Mesothelial cell of epicardium (in vitro differentiated cells): ENCODE results near the gene ARSH. TPM values are rescaled to one million over a fixed set of nuclear protein-coding genes. Genes with fewer than 3 reads are reported as not detected.
"Not testable (repeated sequence)": the region's sequence is repeated elsewhere in the genome, so short reads cannot be mapped to it uniquely, and the experiment has no call there.

ENCODE experiments used
- DNase-seq, 2 experiments: peaks; one replicate each; pipeline ENCODE4 v3.0.0; 2021; ENCODE audit warnings: low spot score in 2 of 2; ENCODE audit not compliant: unreplicated experiment in 2 of 2
- H3K27ac Mint-ChIP-seq: 2 replicates; pipeline ENCODE4 v1.8.0; 2021; ENCODE audit warnings: mixed read lengths
- H3K27me3 Mint-ChIP-seq: 2 replicates; pipeline ENCODE4 v1.8.0; 2021; ENCODE audit warnings: low read depth, mixed read lengths
- H3K36me3 Mint-ChIP-seq: 2 replicates; pipeline ENCODE4 v1.8.0; 2021; ENCODE audit warnings: mixed read lengths
- H3K4me1 Mint-ChIP-seq: 2 replicates; pipeline ENCODE4 v1.8.0; 2021; ENCODE audit warnings: mixed read lengths
- H3K4me3 Mint-ChIP-seq: 2 replicates; pipeline ENCODE4 v1.8.0; 2021; ENCODE audit warnings: mild to moderate bottlenecking, moderate library complexity, mixed read lengths
- H3K9me3 Mint-ChIP-seq: 2 replicates; pipeline ENCODE4 v1.8.0; 2021; ENCODE audit warnings: mixed read lengths
- total RNA-seq: library from RNA; stranded (reverse); gene quantifications from 3 replicates; pipeline ENCODE4 v1.2.1, GENCODE V29; 2021
- TF ChIP-seq, protein P1 (sequence below): fragments of 200-600 bp; sonication (generic); IDR thresholded peaks from one replicate; pipeline ENCODE4 v1.5.0; 2021; ENCODE audit warnings: antibody characterized with exemption; ENCODE audit not compliant: unreplicated experiment

The ARSH gene
- total RNA-seq, 1 donor from 2014 or later = 0.76 TPM

- TF ChIP-seq, protein P1, sequence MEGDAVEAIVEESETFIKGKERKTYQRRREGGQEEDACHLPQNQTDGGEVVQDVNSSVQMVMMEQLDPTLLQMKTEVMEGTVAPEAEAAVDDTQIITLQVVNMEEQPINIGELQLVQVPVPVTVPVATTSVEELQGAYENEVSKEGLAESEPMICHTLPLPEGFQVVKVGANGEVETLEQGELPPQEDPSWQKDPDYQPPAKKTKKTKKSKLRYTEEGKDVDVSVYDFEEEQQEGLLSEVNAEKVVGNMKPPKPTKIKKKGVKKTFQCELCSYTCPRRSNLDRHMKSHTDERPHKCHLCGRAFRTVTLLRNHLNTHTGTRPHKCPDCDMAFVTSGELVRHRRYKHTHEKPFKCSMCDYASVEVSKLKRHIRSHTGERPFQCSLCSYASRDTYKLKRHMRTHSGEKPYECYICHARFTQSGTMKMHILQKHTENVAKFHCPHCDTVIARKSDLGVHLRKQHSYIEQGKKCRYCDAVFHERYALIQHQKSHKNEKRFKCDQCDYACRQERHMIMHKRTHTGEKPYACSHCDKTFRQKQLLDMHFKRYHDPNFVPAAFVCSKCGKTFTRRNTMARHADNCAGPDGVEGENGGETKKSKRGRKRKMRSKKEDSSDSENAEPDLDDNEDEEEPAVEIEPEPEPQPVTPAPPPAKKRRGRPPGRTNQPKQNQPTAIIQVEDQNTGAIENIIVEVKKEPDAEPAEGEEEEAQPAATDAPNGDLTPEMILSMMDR = no peak
- no peak for DNase-seq
- Mint-ChIP-seq H3K27me3 (no peaks in the 10 kb centered on the region), H3K9me3 (peaks cover 14% of the 10 kb centered on the region), H3K4me3 (no peak overlapping the region), H3K4me1 (peaks cover 12% of the 10 kb centered on the region), H3K27ac (no peak overlapping the region), H3K36me3 (peaks cover 2% of the 10 kb centered on the region)
These were observed 34.0 kb upstream of the ARSH start for GRCh38 chrX:2972391-2972790.

DNA sequence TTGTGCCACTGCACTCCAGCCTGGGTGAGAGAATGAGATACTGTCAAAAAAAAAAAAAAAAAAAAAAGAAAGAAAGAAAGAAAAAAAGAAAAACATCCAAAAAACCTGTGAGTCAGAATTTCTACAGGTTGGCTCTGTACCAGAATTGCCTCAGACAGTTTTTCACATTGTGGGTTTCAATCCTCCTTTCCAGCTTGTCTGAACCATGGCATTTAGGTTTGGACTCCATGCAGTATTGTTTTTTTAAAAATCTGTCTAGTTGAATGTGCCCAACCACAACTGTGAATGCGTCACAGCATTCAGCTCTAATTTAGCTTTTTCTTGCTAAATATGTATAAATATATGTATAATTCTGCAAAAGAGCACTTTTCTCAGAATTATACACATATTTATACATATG lies 31.4 kb upstream of the ARSH start:
- TF ChIP-seq, protein P1 = no peak
- Mint-ChIP-seq H3K36me3 (peaks cover 2% of the 10 kb centered on the region), H3K9me3 (peaks cover 21% of the 10 kb centered on the region), H3K27me3 (no peaks in the 10 kb centered on the region), H3K4me3 (no peak overlapping the region), H3K4me1 (peaks cover 12% of the 10 kb centered on the region), H3K27ac (no peak overlapping the region)
- DNase-seq = no peak

GRCh38 chrX:2978639-2979038 lies 27.7 kb upstream of the ARSH start:
- not testable (repeated sequence) for H3K4me1 Mint-ChIP-seq, H3K36me3 Mint-ChIP-seq, H3K4me3 Mint-ChIP-seq, DNase-seq, H3K27ac Mint-ChIP-seq, H3K27me3 Mint-ChIP-seq
- peaks cover 18% of the 10 kb centered on the region for H3K9me3 Mint-ChIP-seq

DNA sequence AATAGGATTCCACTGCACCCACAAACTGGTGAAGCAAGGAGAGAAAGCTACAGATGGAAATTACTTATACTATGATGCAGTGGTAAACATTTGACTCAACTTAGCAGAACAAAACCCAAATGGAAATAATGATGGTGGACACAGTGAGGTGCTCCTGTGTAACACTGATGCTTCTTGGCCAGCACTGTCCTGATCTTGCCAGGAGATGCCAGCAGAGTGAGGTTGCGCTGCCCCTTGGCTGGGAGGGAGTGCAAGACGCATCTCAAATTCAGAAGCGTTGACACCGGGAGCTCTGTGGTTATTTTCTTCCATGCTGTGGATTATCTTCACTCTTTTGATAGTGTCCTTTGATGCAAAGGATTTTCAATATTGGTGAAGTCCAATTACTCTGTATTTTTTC lies 22.0 kb upstream of the ARSH start:
- H3K4me3 Mint-ChIP-seq = no peak overlapping the region
- TF ChIP-seq, protein P1 = no peak
- H3K36me3 Mint-ChIP-seq = peaks cover 5% of the 10 kb centered on the region
- peaks cover under 1% of the 10 kb centered on the region for H3K4me1 Mint-ChIP-seq
- no peaks in the 10 kb centered on the region for H3K27me3 Mint-ChIP-seq
- H3K27ac Mint-ChIP-seq = no peak overlapping the region
- peaks cover 13% of the 10 kb centered on the region for H3K9me3 Mint-ChIP-seq
- DNase-seq = no peak

DNA sequence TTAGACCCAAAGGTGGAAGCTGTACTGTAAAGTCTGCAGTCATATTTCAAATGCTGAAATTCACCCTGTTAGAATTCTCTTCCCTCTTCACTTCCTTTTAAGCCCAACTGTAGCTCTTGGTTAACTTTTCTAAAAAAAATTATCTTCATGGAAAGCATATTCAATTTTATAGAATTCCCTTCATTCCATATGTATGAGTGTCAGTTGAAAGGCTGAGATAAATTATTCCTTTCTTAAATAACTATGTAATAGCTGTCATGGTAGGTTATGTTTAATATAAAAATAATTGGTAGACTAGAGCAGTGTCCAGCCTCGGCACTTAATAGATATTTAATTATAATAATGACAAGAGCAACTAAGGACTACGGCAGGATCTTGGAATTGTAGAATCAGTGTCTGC lies 16.8 kb upstream of the ARSH start:
- peaks cover 3% of the 10 kb centered on the region for H3K9me3 Mint-ChIP-seq
- H3K4me1 Mint-ChIP-seq = peaks cover 7% of the 10 kb centered on the region
- no peaks in the 10 kb centered on the region for H3K27me3 Mint-ChIP-seq

GRCh38 chrX:3010532-3010931 lies 4.2 kb downstream of the ARSH start:
- Mint-ChIP-seq H3K27me3 (no peaks in the 10 kb centered on the region), H3K4me1 (no peaks in the 10 kb centered on the region), H3K36me3 (peaks cover 2% of the 10 kb centered on the region), H3K27ac (no peak overlapping the region), H3K9me3 (peaks cover 52% of the 10 kb centered on the region), H3K4me3 (no peak overlapping the region)
- DNase-seq = no peak
- TF ChIP-seq, protein P1 = no peak

More for the DNA sequence above, 16.8 kb upstream of the ARSH start:
- TF ChIP-seq, protein P1 = no peak
- no peak overlapping the region for H3K27ac Mint-ChIP-seq
- H3K36me3 Mint-ChIP-seq = no peaks in the 10 kb centered on the region
- DNase-seq = no peak
- no peak overlapping the region for H3K4me3 Mint-ChIP-seq
